SK-N-SH (cell line): ENCODE data around the gene MAPK8IP3. TPM values are rescaled to one million over a fixed set of nuclear protein-coding genes. Genes with fewer than 3 reads are reported as not detected.

Experiments used
- CTCF ChIA-PET: fragments of 300-600, 350-600 bp; formaldehyde crosslinking; extraction: SDS; loops from one replicate; lab custom pipeline; 2021; lab: Yijun Ruan, JAX
- POLR2A ChIA-PET: fragments of 350-600 bp; sonication (Branson Sonifier 250); formaldehyde crosslinking; extraction: SDS; loops from one replicate; lab custom pipeline; 2020; ENCODE audit warnings: antibody characterized with exemption, inconsistent platforms; lab: Yijun Ruan, JAX
- DNase-seq: peaks from one replicate; pipeline ENCODE4 v3.0.0; 2012
- H2AFZ ChIP-seq: fragments of 200-600 bp; sonication (generic); 2 replicates; pipeline ENCODE4 v1.8.1; 2016; ENCODE audit warnings: antibody characterized with exemption, mild to moderate bottlenecking, low read depth
- H3F3A ChIP-seq: fragments of 200-600 bp; sonication (generic); replicated peaks from 2 replicates; pipeline ENCODE3; 2016; ENCODE audit warnings: antibody characterized with exemption, mild to moderate bottlenecking; ENCODE audit not compliant: insufficient read depth
- H3K27ac ChIP-seq, 2 experiments: fragments of 200-500 bp in 1 of 2; fragments of 200-600 bp in 1 of 2; sonication (Bioruptor generic) in 1 of 2; sonication (generic), shearing (Covaris generic) in 1 of 2; 2 replicates each; pipeline versions ENCODE4 v1.5.1 to v1.6.1; 2014 to 2016; ENCODE audit warnings: low read depth in 2 of 2, inconsistent platforms in 1 of 2, low read length in 1 of 2, mild to moderate bottlenecking in 1 of 2, mixed read lengths in 1 of 2
- H3K27me3 ChIP-seq: fragments of 200-600 bp; sonication (generic), shearing (Covaris generic); 2 replicates; pipeline ENCODE4 v1.6.1; 2016; ENCODE audit warnings: mixed run types; ENCODE audit not compliant: insufficient read depth
- H3K36me3 ChIP-seq, 2 experiments: fragments of 200-500 bp in 1 of 2; fragments of 200-600 bp in 1 of 2; sonication (Bioruptor generic) in 1 of 2; sonication (generic) in 1 of 2; replicated peaks in 1 of 2; 2 replicates each; pipeline versions ENCODE3 to v1.5.1; 2014 to 2016; ENCODE audit warnings: low read length in 1 of 2, mild to moderate bottlenecking in 1 of 2; ENCODE audit not compliant: insufficient read depth in 2 of 2, control insufficient read depth in 1 of 2
- H3K4me1 ChIP-seq, 2 experiments: fragments of 200-500 bp in 1 of 2; fragments of 200-600 bp in 1 of 2; sonication (Bioruptor generic) in 1 of 2; sonication (generic), shearing (Covaris generic) in 1 of 2; 2 replicates each; pipeline versions ENCODE4 v1.5.1 to v1.6.1; 2014 to 2016; ENCODE audit warnings: low read depth in 1 of 2, low read length in 1 of 2, mixed run types in 1 of 2; ENCODE audit not compliant: insufficient read depth in 2 of 2, control insufficient read depth in 1 of 2
- H3K4me2 ChIP-seq: fragments of 200-600 bp; sonication (generic), shearing (Covaris generic); 2 replicates; pipeline ENCODE4 v1.6.1; 2017; ENCODE audit warnings: mixed run types
- H3K4me3 ChIP-seq, 2 experiments: fragments of 200-500 bp in 1 of 2; fragments of 200-600 bp in 1 of 2; sonication (Bioruptor generic) in 1 of 2; sonication (generic), shearing (Covaris generic) in 1 of 2; 2 replicates each; pipeline versions ENCODE4 v1.5.1 to v1.8.1; 2014 to 2016; ENCODE audit warnings: low read depth in 2 of 2, inconsistent platforms in 1 of 2, low read length in 1 of 2, mild to moderate bottlenecking in 1 of 2, mixed read lengths in 1 of 2, moderate library complexity in 1 of 2
- H3K79me2 ChIP-seq: fragments of 200-600 bp; sonication (generic); 2 replicates; pipeline ENCODE4 v1.8.1; 2017; ENCODE audit warnings: mild to moderate bottlenecking; ENCODE audit not compliant: insufficient read depth
- H3K9ac ChIP-seq: fragments of 200-600 bp; sonication (generic); 2 replicates; pipeline ENCODE4 v1.6.1; 2017; ENCODE audit warnings: mixed run types
- H3K9me2 ChIP-seq: fragments of 200-600 bp; sonication (generic); 2 replicates; pipeline ENCODE4 v1.6.1; 2017; ENCODE audit warnings: mixed run types
- H3K9me3 ChIP-seq: fragments of 200-600 bp; sonication (generic); 2 replicates; pipeline ENCODE4 v1.6.1; 2017; ENCODE audit warnings: mixed run types, mild to moderate bottlenecking, moderate library complexity
- H4K20me1 ChIP-seq: fragments of 200-600 bp; sonication (generic); 2 replicates; pipeline ENCODE4 v1.6.1; 2017; ENCODE audit warnings: mild to moderate bottlenecking, mixed run types; ENCODE audit not compliant: insufficient read depth
- ELF1 ChIP-seq: IDR thresholded peaks from 2 replicates; pipeline ENCODE4 v1.4.0; 2012
- EZH2phosphoT487 ChIP-seq: fragments of 200-600 bp; sonication (generic); IDR thresholded peaks from 2 replicates; pipeline ENCODE4 v1.6.1; 2017; ENCODE audit warnings: low read depth, mixed run types, mild to moderate bottlenecking, antibody characterized with exemption, moderate library complexity, borderline replicate concordance
- FOXJ3 ChIP-seq: sonication (generic); formaldehyde crosslinking; IDR thresholded peaks from 2 replicates; pipeline ENCODE4 v1.5.1; 2020; ENCODE audit warnings: mild to moderate bottlenecking, missing genetic modification reagents
- FOXM1 ChIP-seq: IDR thresholded peaks from 2 replicates; pipeline ENCODE4 v1.4.0; 2012; ENCODE audit warnings: low read depth, mild to moderate bottlenecking
- GABPA ChIP-seq: IDR thresholded peaks from 2 replicates; pipeline ENCODE4 v1.4.0; 2012; ENCODE audit warnings: low read depth, mild to moderate bottlenecking
- JUND ChIP-seq: IDR thresholded peaks from 2 replicates; pipeline ENCODE4 v1.4.0; 2012
- MXI1 ChIP-seq: IDR thresholded peaks from 2 replicates; pipeline ENCODE4 v1.6.1; 2012; ENCODE audit warnings: mild to moderate bottlenecking, low read depth, low read length, improper control_type of control experiment
- POLR2AphosphoS5 ChIP-seq: IDR thresholded peaks from 2 replicates; pipeline ENCODE4 v1.6.1; 2012; ENCODE audit warnings: low read depth, low read length
- RAD21 ChIP-seq: IDR thresholded peaks from 2 replicates; pipeline ENCODE4 v1.6.1; 2012; ENCODE audit warnings: mild to moderate bottlenecking, low read length
- RCOR1 ChIP-seq: fragments of 150-350 bp; IDR thresholded peaks from 2 replicates; pipeline ENCODE4 v1.6.1; 2017; ENCODE audit warnings: antibody characterized with exemption, low read length
- RFX5 ChIP-seq: IDR thresholded peaks from 2 replicates; pipeline ENCODE4 v1.6.1; 2012; ENCODE audit warnings: mild to moderate bottlenecking, improper control_type of control experiment, low read length
- SIN3A ChIP-seq: IDR thresholded peaks from 2 replicates; pipeline ENCODE4 v1.6.1; 2012; ENCODE audit warnings: low read depth, mild to moderate bottlenecking, low read length, moderate library complexity, borderline replicate concordance
- SMC3 ChIP-seq: IDR thresholded peaks from 2 replicates; pipeline ENCODE4 v1.6.1; 2012; ENCODE audit warnings: low read depth, low read length, improper control_type of control experiment
- TAF1 ChIP-seq: IDR thresholded peaks from 2 replicates; pipeline ENCODE4 v1.6.1; 2012; ENCODE audit warnings: low read depth, mild to moderate bottlenecking, low read length, moderate library complexity, borderline replicate concordance
- TCF12 ChIP-seq: IDR thresholded peaks from 2 replicates; pipeline ENCODE4 v1.4.0; 2012
- YY1 ChIP-seq: IDR thresholded peaks from 2 replicates; pipeline ENCODE4 v1.4.0; 2012; ENCODE audit warnings: low read depth, mild to moderate bottlenecking
- WGBS: methylation state at CpG from one replicate; pipeline ENCODE4 v1.1.6; 2017; ENCODE audit warnings: low lambda C conversion rate; 5-methylcytosine and 5-hydroxymethylcytosine counted together
- polyA plus RNA-seq, 3 experiments: library from polyadenylated mRNA; depleted of rRNA; stranded (reverse); fragments of >200 nt; gene quantifications; 2 replicates each; pipeline ENCODE4 v1.2.3, GENCODE V29; 2012
- TF ChIP-seq, protein P1 (sequence below): IDR thresholded peaks from 2 replicates; pipeline ENCODE4 v1.4.0; 2012; ENCODE audit warnings: low read depth, borderline replicate concordance
- TF ChIP-seq, protein P2 (sequence below): fragments of 150-350 bp; IDR thresholded peaks from 2 replicates; pipeline ENCODE4 v1.6.1; 2017; ENCODE audit warnings: antibody characterized with exemption, low read length, low read depth, borderline replicate concordance
- TF ChIP-seq, protein P3 (sequence below): IDR thresholded peaks from 2 replicates; pipeline ENCODE4 v1.4.0; 2012; ENCODE audit warnings: low read depth

The MAPK8IP3 gene
- polyA plus RNA-seq, 1 of the 3 experiments (the other 2 are of a cell fraction) = 57.3 TPM

GRCh38 chr16:1791256-1791942 is 85.4 kb downstream of the MAPK8IP3 start:
- no peak for TF ChIP-seq YY1
- no peak for TF ChIP-seq FOXM1
- TF ChIP-seq, protein P1, sequence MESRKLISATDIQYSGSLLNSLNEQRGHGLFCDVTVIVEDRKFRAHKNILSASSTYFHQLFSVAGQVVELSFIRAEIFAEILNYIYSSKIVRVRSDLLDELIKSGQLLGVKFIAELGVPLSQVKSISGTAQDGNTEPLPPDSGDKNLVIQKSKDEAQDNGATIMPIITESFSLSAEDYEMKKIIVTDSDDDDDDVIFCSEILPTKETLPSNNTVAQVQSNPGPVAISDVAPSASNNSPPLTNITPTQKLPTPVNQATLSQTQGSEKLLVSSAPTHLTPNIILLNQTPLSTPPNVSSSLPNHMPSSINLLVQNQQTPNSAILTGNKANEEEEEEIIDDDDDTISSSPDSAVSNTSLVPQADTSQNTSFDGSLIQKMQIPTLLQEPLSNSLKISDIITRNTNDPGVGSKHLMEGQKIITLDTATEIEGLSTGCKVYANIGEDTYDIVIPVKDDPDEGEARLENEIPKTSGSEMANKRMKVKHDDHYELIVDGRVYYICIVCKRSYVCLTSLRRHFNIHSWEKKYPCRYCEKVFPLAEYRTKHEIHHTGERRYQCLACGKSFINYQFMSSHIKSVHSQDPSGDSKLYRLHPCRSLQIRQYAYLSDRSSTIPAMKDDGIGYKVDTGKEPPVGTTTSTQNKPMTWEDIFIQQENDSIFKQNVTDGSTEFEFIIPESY = no peak
- no peak for TF ChIP-seq RFX5
- TF ChIP-seq MXI1 = no peak
- TF ChIP-seq TAF1 = no peak
- no peak for TF ChIP-seq ELF1
- no peak for TF ChIP-seq POLR2AphosphoS5
- TF ChIP-seq TCF12 = no peak
- TF ChIP-seq, protein P2, sequence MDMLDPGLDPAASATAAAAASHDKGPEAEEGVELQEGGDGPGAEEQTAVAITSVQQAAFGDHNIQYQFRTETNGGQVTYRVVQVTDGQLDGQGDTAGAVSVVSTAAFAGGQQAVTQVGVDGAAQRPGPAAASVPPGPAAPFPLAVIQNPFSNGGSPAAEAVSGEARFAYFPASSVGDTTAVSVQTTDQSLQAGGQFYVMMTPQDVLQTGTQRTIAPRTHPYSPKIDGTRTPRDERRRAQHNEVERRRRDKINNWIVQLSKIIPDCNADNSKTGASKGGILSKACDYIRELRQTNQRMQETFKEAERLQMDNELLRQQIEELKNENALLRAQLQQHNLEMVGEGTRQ = no peak
- TF ChIP-seq GABPA = no peak
- no peak for TF ChIP-seq RCOR1
- TF ChIP-seq, protein P3, sequence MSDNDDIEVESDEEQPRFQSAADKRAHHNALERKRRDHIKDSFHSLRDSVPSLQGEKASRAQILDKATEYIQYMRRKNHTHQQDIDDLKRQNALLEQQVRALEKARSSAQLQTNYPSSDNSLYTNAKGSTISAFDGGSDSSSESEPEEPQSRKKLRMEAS = no peak
- TF ChIP-seq FOXJ3 (CRISPR knock-in tag) = no peak
- TF ChIP-seq SMC3 = no peak
- no peak for TF ChIP-seq EZH2phosphoT487
- TF ChIP-seq JUND = no peak
- no peak for TF ChIP-seq SIN3A
- TF ChIP-seq RAD21 = no peak
- TF ChIP-seq, all 33 proteins: peak for 0
- no peak overlapping the region for H3K4me3 ChIP-seq
- H3K27ac ChIP-seq = no peak overlapping the region
- peaks cover 0 to 42% of the 10 kb centered on the region in 2 experiments for H3K36me3 ChIP-seq
- H3F3A ChIP-seq = no peaks in the 10 kb centered on the region
- H3K9me3 ChIP-seq = no peaks in the 10 kb centered on the region
- no peak overlapping the region for H3K9ac ChIP-seq
- no peaks in the 10 kb centered on the region for H3K9me2 ChIP-seq
- DNase-seq = no peak
- CTCF ChIA-PET = interaction anchor here (0.7 kb wide), 1 partner anchor 9 kb away, joined by 3 read pairs; the partner anchor contains the start of genes NUBP2 and SPSB3
- H3K79me2 ChIP-seq = peaks cover 5% of the 10 kb centered on the region; the same call in 1 of the 2 replicates
- no peak overlapping the region for H2AFZ ChIP-seq
- 0 out of 2 replicates have a peak, but pooled peaks cover 3% of the 10 kb centered on the region for H4K20me1 ChIP-seq
- H3K4me2 ChIP-seq = no peak overlapping the region
- H3K4me1 ChIP-seq = no peaks in the 10 kb centered on the region; a peak in 1 of 4 replicates
- H3K27me3 ChIP-seq = no peaks in the 10 kb centered on the region
- POLR2A ChIA-PET = interaction anchor here (2.1 kb wide), 1 partner anchor 9 kb away, joined by 8 read pairs; the partner anchor contains the start of genes NUBP2 and SPSB3
- 93% methylated on average over 5 of the region's 53 CpGs for WGBS
